HepG2 (cell line): ENCODE results near the gene DOCK2. TPM values are rescaled to one million over a fixed set of nuclear protein-coding genes. Genes with fewer than 3 reads are reported as not detected.

Experiments used
- ATAC-seq: fragments of 200-7000 bp; cut with Tn5 transposase; 3 replicates; pipeline ENCODE4 v1.9.1; 2020; ENCODE audit warnings: mild to moderate bottlenecking, moderate library complexity
- BruUV-seq: library from RNA; stranded (reverse); fragments of 400-500 nt; replicated peaks from 2 replicates; lab custom pipeline; 2021; lab: Mats Ljungman, UMichigan
- CTCF ChIA-PET: fragments of 300-600 bp; formaldehyde crosslinking; extraction: SDS; loops from one replicate; lab custom pipeline; 2021; ENCODE audit warnings: low total read pairs, inconsistent platforms, low intra/inter-chr PET ratio; lab: Yijun Ruan, JAX
- POLR2A ChIA-PET: fragments of 350-600 bp; sonication (Branson Sonifier 250); formaldehyde crosslinking; loops from one replicate; lab custom pipeline; 2020; ENCODE audit warnings: antibody characterized with exemption, inconsistent platforms; lab: Yijun Ruan, JAX
- DNase-seq: peaks from one replicate; pipeline ENCODE4 v3.0.0-alpha.2; 2015; ENCODE audit warnings: low spot score
- FAIRE-seq: peaks from 3 replicates; lab custom pipeline; 2011; peaks lifted over from hg19 to GRCh38; lab: Jason Lieb, UNC
- H2AFZ ChIP-seq: one replicate; pipeline ENCODE4 v1.6.1; 2011; ENCODE audit warnings: low read length, inconsistent platforms
- H3K27ac ChIP-seq: fragments of 300-600 bp; 3 replicates; pipeline ENCODE4 v1.8.0; 2011; ENCODE audit warnings: mixed run types, mild to moderate bottlenecking, mixed read lengths, low read length, inconsistent platforms; ENCODE audit not compliant: insufficient read depth; ENCODE audit errors: extremely low read length
- H3K27me3 ChIP-seq, 2 experiments: fragments of 200-600 bp in 1 of 2; 2 replicates in 1 of 2; 3 replicates in 1 of 2; pipeline versions ENCODE4 v1.6.0 to v1.8.0; 2011; ENCODE audit warnings: low read length in 2 of 2, mild to moderate bottlenecking in 2 of 2, moderate library complexity in 2 of 2, inconsistent platforms in 1 of 2; ENCODE audit not compliant: insufficient read depth in 2 of 2, control insufficient read depth in 1 of 2
- H3K36me3 ChIP-seq, 2 experiments: fragments of 200-600 bp in 1 of 2; replicated peaks in 1 of 2; 2 replicates in 1 of 2; 3 replicates in 1 of 2; pipeline versions ENCODE4 v1.5.1 to v1.8.0; 2011; ENCODE audit warnings: low read length in 2 of 2, inconsistent platforms in 1 of 2; ENCODE audit not compliant: insufficient read depth in 2 of 2, control insufficient read depth in 1 of 2
- H3K4me1 ChIP-seq: 2 replicates; pipeline ENCODE4 v1.5.1; 2012; ENCODE audit warnings: low read length, inconsistent platforms; ENCODE audit not compliant: insufficient read depth
- H3K4me2 ChIP-seq: 2 replicates; pipeline ENCODE4 v1.6.0; 2011; ENCODE audit warnings: low read depth, low read length, inconsistent platforms
- H3K4me3 ChIP-seq, 3 experiments: fragments of 200-600 bp in 1 of 3; sonication (generic), shearing (Covaris generic) in 1 of 3; replicated peaks in 1 of 3; 2 replicates each; pipeline ENCODE4 v1.5.1; 2011 to 2016; ENCODE audit warnings: low read length in 3 of 3, inconsistent platforms in 2 of 3, low read depth in 2 of 3, mild to moderate bottlenecking in 2 of 3, control low read depth in 1 of 3, mixed read lengths in 1 of 3; ENCODE audit not compliant: insufficient read depth in 1 of 3
- H3K79me2 ChIP-seq: one replicate; pipeline ENCODE4 v1.6.1; 2011; ENCODE audit warnings: low read length, inconsistent platforms; ENCODE audit not compliant: insufficient read depth
- H3K9ac ChIP-seq: 2 replicates; pipeline ENCODE4 v1.6.0; 2011; ENCODE audit warnings: mild to moderate bottlenecking, low read depth, low read length, inconsistent platforms; ENCODE audit not compliant: insufficient read depth
- H3K9me3 ChIP-seq: 2 replicates; pipeline ENCODE4 v1.5.1; 2012; ENCODE audit warnings: mild to moderate bottlenecking, low read length
- H4K20me1 ChIP-seq: 2 replicates; pipeline ENCODE4 v1.6.0; 2011; ENCODE audit warnings: inconsistent platforms, mild to moderate bottlenecking, low read length, moderate library complexity; ENCODE audit not compliant: insufficient read depth
- CEBPB ChIP-seq: IDR thresholded peaks from 2 replicates; pipeline ENCODE4 v1.6.1; 2011; ENCODE audit warnings: low read depth, low read length, improper control_type of control experiment, borderline replicate concordance
- EP300 ChIP-seq, 3 experiments: sonication (generic) in 1 of 3; formaldehyde crosslinking in 1 of 3; IDR thresholded peaks; 2 replicates each; pipeline versions ENCODE4 v1.5.1 to v1.6.1; 2011 to 2020; ENCODE audit warnings: low read depth in 2 of 3, low read length in 2 of 3, borderline replicate concordance in 1 of 3, improper control_type of control experiment in 1 of 3, mild to moderate bottlenecking in 1 of 3, missing genetic modification reagents in 1 of 3, moderate library complexity in 1 of 3
- IRX3 ChIP-seq: sonication (generic); formaldehyde crosslinking; IDR thresholded peaks from 2 replicates; pipeline ENCODE4 v1.8.1; 2023; ENCODE audit warnings: mild to moderate bottlenecking, low read depth, missing genetic modification reagents, borderline replicate concordance
- MYNN ChIP-seq: sonication (generic); formaldehyde crosslinking; IDR thresholded peaks from 2 replicates; pipeline ENCODE4 v1.4.0; 2020; ENCODE audit warnings: mild to moderate bottlenecking, low read depth, missing genetic modification reagents
- SETDB1 ChIP-seq: sonication (generic); formaldehyde crosslinking; IDR thresholded peaks from 2 replicates; pipeline ENCODE4 v1.5.1; 2020; ENCODE audit warnings: missing genetic modification reagents, mild to moderate bottlenecking, borderline replicate concordance
- TERF1 ChIP-seq: sonication (generic); formaldehyde crosslinking; IDR thresholded peaks from 2 replicates; pipeline ENCODE4 v1.8.0; 2022; ENCODE audit warnings: mild to moderate bottlenecking, missing genetic modification reagents, moderate library complexity
- ZNF446 ChIP-seq: sonication (generic); formaldehyde crosslinking; IDR thresholded peaks from 2 replicates; pipeline ENCODE4 v1.5.0; 2020; ENCODE audit warnings: mild to moderate bottlenecking, missing genetic modification reagents
- WGBS: methylation state at CpG from one replicate; pipeline ENCODE4 v1.1.6; 2017; ENCODE audit warnings: low lambda C conversion rate; 5-methylcytosine and 5-hydroxymethylcytosine counted together
- in situ Hi-C: cut with HindIII; loops from 2 replicates; pipeline ENCODE4 v1.10.0; 2017; ENCODE audit warnings: low pct_unique_long_range_greater_than_20kb; ENCODE audit not compliant: extremely low pct_ligation_motif_present
- intact Hi-C: fragments of 100-400 bp; cut with micrococcal nuclease; formaldehyde crosslinking; loops from one replicate; pipeline ENCODE4 v1.10.0; 2022; ENCODE audit not compliant: unreplicated experiment
- polyA plus RNA-seq, 8 experiments: library from polyadenylated mRNA; depleted of rRNA in 3 of 8; stranded (reverse) in 7 of 8; unstranded in 1 of 8; fragments of >200 nt; fragmentation: Illumina TruSeq in 4 of 8; extraction: Trizol in 4 of 8; gene quantifications; 2 replicates each; pipeline versions ENCODE4 v1.2.1 to v1.2.3, GENCODE V29; 2011 to 2016; ENCODE audit warnings: low read depth in 4 of 8, missing spikeins in 1 of 8, mixed read lengths in 1 of 8; ENCODE audit not compliant: insufficient read depth in 1 of 8
- total RNA-seq, 5 experiments: library from RNA; depleted of rRNA; stranded (reverse); fragments of >200 nt; fragmentation: Illumina TruSeq; extraction: Trizol; gene quantifications; 2 replicates each; pipeline ENCODE4 v1.2.3, GENCODE V29; 2016; ENCODE audit warnings: low read depth in 1 of 5
- TF ChIP-seq, protein P1 (sequence below): sonication (generic); formaldehyde crosslinking; IDR thresholded peaks from 2 replicates; pipeline ENCODE4 v1.5.0; 2020; ENCODE audit warnings: missing genetic modification reagents
- TF ChIP-seq, protein P2 (sequence below): sonication (generic); formaldehyde crosslinking; IDR thresholded peaks from 2 replicates; pipeline ENCODE4 v1.5.0; 2020; ENCODE audit warnings: missing genetic modification reagents

Gene DOCK2
- total and polyA plus RNA-seq, 2 of the 13 experiments (the other 11 are each of a cell fraction or from before 2014, with no cell fraction given), result not detected

GRCh38 chr5:169686137-169686536 lies 49.1 kb downstream of the DOCK2 start:
- Histone ChIP-seq H4K20me1 (no peaks in the 10 kb centered on the region), H3K36me3 (no peaks in the 10 kb centered on the region), H3K4me1 (no peaks in the 10 kb centered on the region), H3K9me3 (no peaks in the 10 kb centered on the region), H3K9ac (no peak overlapping the region), H3K4me3 (no peak overlapping the region), H3K4me2 (no peak overlapping the region), H3K27ac (no peak overlapping the region), H3K79me2 (no peaks in the 10 kb centered on the region), H3K27me3 (no peaks in the 10 kb centered on the region; a peak in 1 of 5 replicates), H2AFZ (no peak overlapping the region)
- FAIRE-seq (no peak), DNase-seq (no peak), ATAC-seq (no peak)
- no TSS peak for BruUV-seq
- 4% methylated on average over 5 of the region's 5 CpGs for WGBS
- intact Hi-C loops, result no loop called here
- ChIA-PET POLR2A (no interaction called here), CTCF (no interaction called here)
- no peak for TF ChIP-seq TERF1 (CRISPR knock-in tag)
- TF ChIP-seq ZNF446, result no peak
- no peak for TF ChIP-seq EP300 (IDR thresholded peaks at IDR 0.05; ENCODE audit: low read depth in 2 of 2, low read length in 2 of 2)
- TF ChIP-seq EP300 (CRISPR knock-in tag; IDR thresholded peaks at IDR 0.05; ENCODE audit: borderline replicate concordance), result no peak
- no peak for TF ChIP-seq CEBPB
- in situ Hi-C loops, result no loop called here

DNA sequence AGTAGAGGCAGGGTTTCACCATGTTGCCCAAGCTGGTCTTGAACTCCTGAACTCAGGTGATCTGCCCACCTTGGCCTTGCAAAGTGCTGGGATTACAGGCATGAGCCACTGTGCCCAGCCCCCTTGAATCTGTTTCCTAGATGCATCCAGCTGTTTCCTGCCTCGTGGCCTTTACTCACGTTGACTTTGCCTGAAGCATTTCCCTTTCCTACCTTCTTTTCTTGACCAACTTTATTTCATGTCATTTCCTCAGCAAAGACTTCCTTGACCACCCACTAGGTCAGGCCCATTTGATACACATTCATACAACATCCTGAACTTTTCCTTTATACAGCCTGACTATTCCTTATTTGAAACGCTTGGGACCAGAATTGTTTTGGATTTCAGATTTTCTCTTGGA lies 51.0 kb downstream of the DOCK2 start:
- no peak overlapping the region for H3K27ac ChIP-seq
- POLR2A ChIA-PET, result no interaction called here
- no peaks in the 10 kb centered on the region for H3K9me3 ChIP-seq
- WGBS, result 5% methylated on average over 3 of the region's 3 CpGs
- no peaks in the 10 kb centered on the region for H3K4me1 ChIP-seq
- BruUV-seq, result no TSS peak
- no peak overlapping the region for H2AFZ ChIP-seq
- no peak overlapping the region for H3K4me3 ChIP-seq
- H3K27me3 ChIP-seq, result no peaks in the 10 kb centered on the region; a peak in 1 of 5 replicates
- in situ Hi-C loops, result no loop called here
- no peaks in the 10 kb centered on the region for H3K79me2 ChIP-seq
- FAIRE-seq (no peak), DNase-seq (no peak), ATAC-seq (no peak)
- no peaks in the 10 kb centered on the region for H3K36me3 ChIP-seq
- no peaks in the 10 kb centered on the region for H4K20me1 ChIP-seq
- no peak overlapping the region for H3K9ac ChIP-seq
- CTCF ChIA-PET, result no interaction called here
- no peak overlapping the region for H3K4me2 ChIP-seq
- intact Hi-C loops, result no loop called here
- TF ChIP-seq, protein P1, sequence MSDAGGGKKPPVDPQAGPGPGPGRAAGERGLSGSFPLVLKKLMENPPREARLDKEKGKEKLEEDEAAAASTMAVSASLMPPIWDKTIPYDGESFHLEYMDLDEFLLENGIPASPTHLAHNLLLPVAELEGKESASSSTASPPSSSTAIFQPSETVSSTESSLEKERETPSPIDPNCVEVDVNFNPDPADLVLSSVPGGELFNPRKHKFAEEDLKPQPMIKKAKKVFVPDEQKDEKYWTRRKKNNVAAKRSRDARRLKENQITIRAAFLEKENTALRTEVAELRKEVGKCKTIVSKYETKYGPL (CRISPR knock-in tag), result no peak
- TF ChIP-seq, protein P2, sequence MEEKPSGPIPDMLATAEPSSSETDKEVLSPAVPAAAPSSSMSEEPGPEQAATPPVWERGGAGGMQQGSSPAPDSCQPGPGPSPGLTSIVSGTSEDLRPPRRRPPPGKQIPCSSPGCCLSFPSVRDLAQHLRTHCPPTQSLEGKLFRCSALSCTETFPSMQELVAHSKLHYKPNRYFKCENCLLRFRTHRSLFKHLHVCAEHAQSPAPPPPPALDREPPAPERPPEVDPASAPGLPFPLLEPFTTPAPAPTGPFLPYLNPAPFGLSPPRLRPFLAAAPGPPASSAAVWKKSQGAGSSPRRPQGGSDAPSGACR (CRISPR knock-in tag), result no peak
- TF ChIP-seq MYNN (CRISPR knock-in tag), result no peak
- no peak for TF ChIP-seq SETDB1 (CRISPR knock-in tag)
- TF ChIP-seq IRX3 (CRISPR knock-in tag), result no peak
